Ectodermal cell (in vitro differentiated cells): Measurements from ENCODE around the gene JAKMIP2. TPM values are rescaled to one million over a fixed set of nuclear protein-coding genes. Genes with fewer than 3 reads are reported as not detected.
"Not testable (repeated sequence)": the region's sequence is repeated elsewhere in the genome, so short reads cannot be mapped to it uniquely, and the experiment has no call there.

Source experiments
- H3K27ac ChIP-seq: 2 replicates; pipeline ENCODE4 v1.7.0; 2013; ENCODE audit warnings: mild to moderate bottlenecking, low read depth, low read length; ENCODE audit not compliant: insufficient read depth, poor library complexity, severe bottlenecking
- H3K27me3 ChIP-seq: 2 replicates; pipeline ENCODE4 v1.7.0; 2013; ENCODE audit warnings: mild to moderate bottlenecking, low read length; ENCODE audit not compliant: insufficient read depth, control insufficient read depth, poor library complexity, severe bottlenecking
- H3K36me3 ChIP-seq: one replicate; pipeline ENCODE4 v1.7.0; 2013; ENCODE audit warnings: low read length; ENCODE audit not compliant: control insufficient read depth, insufficient read depth
- H3K4me1 ChIP-seq: one replicate; pipeline ENCODE4 v1.7.0; 2013; ENCODE audit warnings: low read length; ENCODE audit not compliant: control insufficient read depth, insufficient read depth
- H3K4me3 ChIP-seq: 2 replicates; pipeline ENCODE4 v1.7.0; 2013; ENCODE audit warnings: low read depth, low read length, control low read depth; ENCODE audit not compliant: insufficient read depth
- H3K9me3 ChIP-seq: 2 replicates; pipeline ENCODE4 v1.7.0; 2013; ENCODE audit warnings: mild to moderate bottlenecking, low read length, moderate library complexity; ENCODE audit not compliant: control insufficient read depth
- WGBS, 2 experiments: methylation state at CpG; one replicate each; pipeline ENCODE4 v1.1.7; 2013; ENCODE audit warnings: missing lambda C conversion rate in 2 of 2; 5-methylcytosine and 5-hydroxymethylcytosine counted together
- polyA plus RNA-seq, 4 experiments: library from polyadenylated mRNA; stranded (reverse); fragments of 50-300 nt; gene quantifications; one replicate each; pipeline ENCODE4 v1.2.3, GENCODE V29; 2013

Gene JAKMIP2
- 19.5 TPM for polyA plus RNA-seq (2013, experiment 1 of 4)
- 16.7 TPM for polyA plus RNA-seq (2013, experiment 2 of 4)
- 13.0 TPM for polyA plus RNA-seq (2013, experiment 3 of 4)
- 15.8 TPM for polyA plus RNA-seq (2013, experiment 4 of 4)

- H3K4me1 ChIP-seq: peaks cover 14% of the 10 kb centered on the region
- H3K27me3 ChIP-seq: no peaks in the 10 kb centered on the region
- 0 to 1% methylated on average over 18 to 19 of the region's 19 CpGs for WGBS, 2 experiments
- H3K4me3 ChIP-seq: peak within 1 kb of the TSS; percentile 63
- H3K9me3 ChIP-seq: no peaks in the 10 kb centered on the region
- H3K27ac ChIP-seq: peak within 1 kb of the TSS; percentile 94
- H3K36me3 ChIP-seq: no peaks in the 10 kb centered on the region
Observed at GRCh38 chr5:147782110-147783028, at the start of gene JAKMIP2. JAKMIP2 (minus strand) TSS chr5:147782728; CDS start chr5:147671806, 110,922 bp downstream.

GRCh38 chr5:147831465-147831864 is 48.9 kb upstream of the JAKMIP2 start, which contains the start of gene SPINK1:
SPINK1 (minus strand) TSS chr5:147831671; CDS start chr5:147831577, 94 bp downstream.
- Histone ChIP-seq H3K27me3 (no peaks in the 10 kb centered on the region), H3K4me1 (no peaks in the 10 kb centered on the region), H3K4me3 (no peak within 1 kb of the TSS), H3K36me3 (no peaks in the 10 kb centered on the region), H3K9me3 (no peaks in the 10 kb centered on the region), H3K27ac (no peak within 1 kb of the TSS)
- WGBS, 2 experiments: 92 to 96% methylated on average over 3 of the region's 3 CpGs

DNA sequence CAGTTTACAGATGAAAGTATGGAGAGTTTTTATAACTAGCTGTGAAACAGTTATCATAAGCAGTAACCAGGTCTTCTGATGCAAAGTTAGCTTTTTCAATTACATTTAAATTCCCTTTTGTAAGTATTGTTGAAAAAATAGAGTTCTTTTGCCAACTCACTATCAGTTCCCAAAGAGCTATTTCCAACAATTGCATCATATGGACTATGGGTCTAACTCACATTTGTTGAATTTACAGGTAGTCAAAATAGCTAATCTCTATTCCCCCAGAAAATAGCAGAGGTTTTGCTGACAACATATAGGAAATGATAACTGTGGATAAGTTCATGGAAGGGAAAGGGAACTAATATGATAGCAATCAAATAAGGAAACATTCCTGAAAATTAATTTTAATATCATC is 47.5 kb upstream of the JAKMIP2 start:
- Histone ChIP-seq H3K27me3 (no peaks in the 10 kb centered on the region), H3K27ac (no peak overlapping the region), H3K9me3 (no peaks in the 10 kb centered on the region), H3K36me3 (no peaks in the 10 kb centered on the region), H3K4me3 (no peak overlapping the region), H3K4me1 (no peaks in the 10 kb centered on the region)

- not testable (repeated sequence) for H3K27ac ChIP-seq, H3K9me3 ChIP-seq, H3K4me3 ChIP-seq, H3K4me1 ChIP-seq, H3K27me3 ChIP-seq, H3K36me3 ChIP-seq
- WGBS, 2 experiments: 89 to 94% methylated on average over 5 of the region's 5 CpGs
Observed at GRCh38 chr5:147827017-147827416, 44.5 kb upstream of the JAKMIP2 start.

DNA sequence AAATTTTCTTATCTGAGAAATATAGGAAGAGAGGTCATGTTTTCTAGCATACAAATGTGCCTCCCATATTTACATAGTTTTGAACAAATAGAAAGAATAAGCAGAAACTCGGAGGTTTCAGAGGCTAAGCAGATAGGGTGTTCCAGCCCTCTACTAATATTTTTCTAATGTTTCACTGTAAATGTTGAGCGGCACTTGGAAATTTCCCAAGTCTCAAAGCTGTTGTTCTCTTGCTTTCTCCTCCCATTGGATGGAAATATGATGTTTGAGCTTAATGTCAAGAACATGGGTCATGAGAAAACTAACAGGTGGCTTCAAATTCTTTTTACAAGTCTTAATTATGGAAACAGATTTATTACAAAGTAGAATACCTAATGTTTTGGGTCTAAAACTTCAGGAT is 43.8 kb upstream of the JAKMIP2 start:
- Histone ChIP-seq H3K4me3 (no peak overlapping the region), H3K9me3 (no peaks in the 10 kb centered on the region), H3K36me3 (no peaks in the 10 kb centered on the region), H3K27ac (no peak overlapping the region), H3K4me1 (no peaks in the 10 kb centered on the region), H3K27me3 (no peaks in the 10 kb centered on the region)
- 91 to 95% methylated on average over 2 of the region's 2 CpGs for WGBS, 2 experiments

DNA sequence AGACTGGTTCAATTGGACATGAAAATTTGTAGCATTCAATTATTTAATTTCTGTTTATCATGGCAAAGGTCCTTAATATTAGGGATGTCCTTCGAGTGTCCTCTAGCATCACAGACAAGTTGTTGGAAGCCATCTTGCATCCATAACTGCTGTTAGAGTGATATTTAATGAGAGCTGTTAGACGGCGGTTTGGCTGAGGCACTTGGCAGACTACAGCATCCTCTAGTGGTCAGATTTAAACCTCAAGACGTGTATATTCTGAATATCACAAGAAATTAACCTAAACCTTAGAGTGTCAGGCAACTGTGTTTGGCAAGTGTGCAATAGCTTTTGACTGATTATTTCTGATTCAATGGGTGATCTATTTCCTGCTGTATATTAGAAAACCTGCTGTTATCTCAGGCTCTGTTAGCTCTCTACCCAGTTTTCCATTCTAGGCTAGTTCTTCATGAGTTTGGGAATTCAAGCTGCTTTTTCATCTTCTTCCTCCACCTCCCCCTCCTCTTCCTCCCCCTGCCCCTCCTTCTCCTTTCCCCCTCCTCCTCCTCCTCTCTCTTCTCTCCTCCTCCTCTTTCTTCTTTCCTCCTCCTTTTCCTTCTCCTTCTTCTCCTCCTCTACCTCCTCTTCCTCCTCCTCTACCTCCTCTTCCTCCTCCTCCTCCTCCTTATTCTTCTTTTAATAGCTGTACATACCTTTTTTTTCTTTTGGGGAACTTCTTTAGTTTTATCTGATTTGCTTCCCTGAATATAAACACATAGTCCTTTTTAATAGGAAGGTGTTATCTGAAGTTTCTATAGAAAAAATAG is 40.4 kb upstream of the JAKMIP2 start:
- Histone ChIP-seq H3K36me3 (no peaks in the 10 kb centered on the region), H3K9me3 (no peaks in the 10 kb centered on the region), H3K4me3 (no peak overlapping the region), H3K4me1 (no peaks in the 10 kb centered on the region), H3K27ac (no peak overlapping the region), H3K27me3 (no peaks in the 10 kb centered on the region)
- WGBS, 2 experiments: 25 to 34% methylated on average over 4 of the region's 4 CpGs

DNA sequence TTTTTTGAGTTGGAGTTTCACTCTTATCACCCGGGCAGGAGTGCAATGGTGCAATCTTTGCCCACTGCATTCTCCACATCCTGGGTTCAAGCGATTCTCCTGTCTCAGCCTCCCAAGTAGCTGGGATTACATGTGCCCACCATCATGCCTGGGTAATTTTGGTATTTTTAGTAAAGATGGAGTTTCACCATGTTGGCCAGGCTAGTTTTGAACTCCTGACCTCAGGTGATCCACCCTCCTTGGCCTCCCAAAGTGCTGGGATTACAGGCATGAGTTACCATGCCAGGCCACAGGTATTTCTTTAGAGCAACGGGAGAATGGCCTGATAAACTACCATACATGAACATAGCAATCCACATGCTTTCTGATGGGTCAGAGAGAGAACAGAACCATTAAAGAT is 39.7 kb upstream of the JAKMIP2 start:
- H3K27ac ChIP-seq, H3K9me3 ChIP-seq, H3K27me3 ChIP-seq, H3K4me3 ChIP-seq, H3K36me3 ChIP-seq, H3K4me1 ChIP-seq: not testable (repeated sequence)
- WGBS, 2 experiments: 92 to 96% methylated on average over 3 of the region's 3 CpGs

GRCh38 chr5:147821766-147822165 is 39.2 kb upstream of the JAKMIP2 start:
- Histone ChIP-seq H3K9me3 (no peaks in the 10 kb centered on the region), H3K4me3 (no peak overlapping the region), H3K4me1 (no peaks in the 10 kb centered on the region), H3K36me3 (no peaks in the 10 kb centered on the region), H3K27me3 (no peaks in the 10 kb centered on the region), H3K27ac (no peak overlapping the region)
- 92 to 95% methylated on average over 5 of the region's 5 CpGs for WGBS, 2 experiments

DNA sequence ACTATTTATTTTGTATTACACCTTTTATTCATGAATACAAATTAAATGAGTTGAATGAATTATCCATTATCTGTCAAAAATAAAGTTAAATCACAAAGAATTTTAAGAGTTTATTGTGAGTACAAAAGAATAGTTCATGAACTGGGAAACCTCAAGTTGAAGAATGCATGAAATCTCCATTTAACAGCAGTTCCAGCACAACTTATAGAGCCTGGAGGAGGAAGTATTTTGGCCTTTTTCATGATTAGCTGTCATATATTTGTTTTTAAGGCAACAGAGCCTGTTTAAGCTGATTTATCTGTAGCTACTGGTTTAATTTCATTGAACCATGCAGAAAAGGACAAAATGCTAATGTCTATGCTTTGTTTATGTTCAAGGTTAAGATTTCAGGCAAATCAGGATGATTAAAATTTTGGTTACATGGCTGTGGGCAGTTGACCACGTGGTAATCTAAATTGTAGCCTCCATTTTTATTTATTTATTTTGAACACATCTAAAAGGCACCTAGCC is 36.8 kb upstream of the JAKMIP2 start:
- H3K9me3 ChIP-seq: no peaks in the 10 kb centered on the region
- 78% methylated on average over 1 of the region's 1 CpG; no CpG with 5 or more reads in 1 of the 2 experiments for WGBS, 2 experiments
- H3K27ac ChIP-seq: no peak overlapping the region
- no peaks in the 10 kb centered on the region for H3K36me3 ChIP-seq
- H3K27me3 ChIP-seq: no peaks in the 10 kb centered on the region
- no peaks in the 10 kb centered on the region for H3K4me1 ChIP-seq
- H3K4me3 ChIP-seq: no peak overlapping the region

DNA sequence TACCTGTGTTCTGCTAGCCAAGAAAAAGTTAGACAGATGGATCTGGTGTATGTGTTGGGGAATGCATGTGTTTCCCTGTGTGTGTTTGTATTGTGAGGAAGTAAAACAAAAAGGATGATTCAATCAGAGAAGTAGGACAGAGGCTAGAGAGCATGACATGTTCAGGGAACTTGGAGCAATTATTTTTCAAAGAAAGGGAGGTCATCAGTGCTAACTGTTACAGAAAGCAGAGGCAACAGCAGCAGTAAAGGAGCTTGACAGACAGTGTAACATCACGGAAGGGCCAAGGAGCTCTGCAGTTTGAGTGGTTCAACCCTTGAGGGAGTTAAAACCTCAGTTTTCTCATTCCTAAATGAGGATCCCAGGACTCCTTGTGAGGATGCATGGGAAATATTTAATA is 35.8 kb upstream of the JAKMIP2 start:
- H3K27ac ChIP-seq: no peak overlapping the region
- no peaks in the 10 kb centered on the region for H3K36me3 ChIP-seq
- WGBS, 2 experiments: 59 to 74% methylated on average over 1 of the region's 1 CpG
- no peak overlapping the region for H3K4me3 ChIP-seq
- no peaks in the 10 kb centered on the region for H3K9me3 ChIP-seq
- no peaks in the 10 kb centered on the region for H3K4me1 ChIP-seq
- no peaks in the 10 kb centered on the region for H3K27me3 ChIP-seq
